CD4-positive, alpha-beta T cell (primary cell): ENCODE measurements around the gene FAM107B. TPM values are rescaled to one million over a fixed set of nuclear protein-coding genes. Genes with fewer than 3 reads are reported as not detected.

Experiments
- ATAC-seq: fragments of 200-7000 bp; cut with Tn5 transposase; one replicate; pipeline ENCODE4 v1.10.0; 2022; ENCODE audit warnings: mild to moderate bottlenecking; ENCODE audit not compliant: poor library complexity
- CTCF ChIA-PET: fragments of 350-600 bp; sonication (Branson Sonifier 250); formaldehyde crosslinking; loops from one replicate; lab custom pipeline; 2021; ENCODE audit warnings: antibody characterized with exemption, inconsistent platforms; lab: Charles Lee
- POLR2A ChIA-PET: fragments of 350-600 bp; sonication (Branson Sonifier 250); formaldehyde crosslinking; loops from one replicate; lab custom pipeline; 2021; ENCODE audit warnings: antibody characterized with exemption, inconsistent platforms; lab: Charles Lee
- DNase-seq, 14 experiments: peaks; one replicate each; pipeline ENCODE4 v3.0.0-alpha.2; 2013 to 2020; ENCODE audit warnings: mixed read lengths in 2 of 14
- H3K27ac ChIP-seq, 2 donors: one replicate each; pipeline versions ENCODE4 v1.5.1 to v1.7.0; 2013; ENCODE audit warnings: low read length in 2 of 2, low read depth in 1 of 2, mild to moderate bottlenecking in 1 of 2
- H3K27me3 ChIP-seq, 2 experiments: 1 replicate in 1 of 2; 2 replicates in 1 of 2; pipeline versions ENCODE4 v1.6.1 to v1.7.0; 2013; ENCODE audit warnings: low read length in 2 of 2, control low read depth in 1 of 2, mild to moderate bottlenecking in 1 of 2, moderate library complexity in 1 of 2; ENCODE audit not compliant: insufficient read depth in 2 of 2, control insufficient read depth in 1 of 2
- H3K36me3 ChIP-seq: one replicate; pipeline ENCODE4 v1.6.1; 2013; ENCODE audit warnings: low read length, control low read depth; ENCODE audit not compliant: insufficient read depth
- H3K4me1 ChIP-seq: one replicate; pipeline ENCODE4 v1.6.1; 2013; ENCODE audit warnings: low read length, control low read depth; ENCODE audit not compliant: insufficient read depth
- H3K4me3 ChIP-seq: one replicate; pipeline ENCODE4 v1.5.1; 2013; ENCODE audit warnings: mild to moderate bottlenecking, low read length, moderate library complexity
- H3K9me3 ChIP-seq, 2 experiments: 1 replicate in 1 of 2; 2 replicates in 1 of 2; pipeline versions ENCODE4 v1.6.1 to v1.7.0; 2013; ENCODE audit warnings: low read length in 2 of 2, mild to moderate bottlenecking in 2 of 2, control low read depth in 1 of 2, moderate library complexity in 1 of 2; ENCODE audit not compliant: control insufficient read depth in 1 of 2, insufficient read depth in 1 of 2
- H3K27ac Mint-ChIP-seq: one replicate; pipeline ENCODE4 v1.8.0; 2020; ENCODE audit warnings: mixed read lengths
- H3K27me3 Mint-ChIP-seq: one replicate; pipeline ENCODE4 v1.8.0; 2021; ENCODE audit warnings: mixed read lengths
- H3K36me3 Mint-ChIP-seq: one replicate; pipeline ENCODE4 v1.8.0; 2021; ENCODE audit warnings: low read depth, mixed read lengths
- H3K4me1 Mint-ChIP-seq: one replicate; pipeline ENCODE4 v1.8.0; 2021; ENCODE audit warnings: low read depth, mixed read lengths
- H3K4me3 Mint-ChIP-seq: one replicate; pipeline ENCODE4 v1.8.0; 2020; ENCODE audit warnings: mild to moderate bottlenecking, mixed read lengths
- H3K9me3 Mint-ChIP-seq: one replicate; pipeline ENCODE4 v1.8.0; 2020; ENCODE audit warnings: mixed read lengths
- intact Hi-C, 2 experiments: fragments of 100-400 bp; cut with DNase I in 1 of 2; cut with micrococcal nuclease in 1 of 2; formaldehyde crosslinking; loops; one replicate each; pipeline versions ENCODE4 v1.15.1 to v1.9.0; 2023 to 2025; cut with DNase I, micrococcal nuclease
- total RNA-seq, 174 experiments: library from RNA in 2 of 174; stranded (reverse) in 2 of 174; gene quantifications; one replicate each; pipeline ENCODE4 v1.2.3 and lab custom pipeline; 2021 to 2026
- TF ChIP-seq, protein P1 (sequence below): fragments of 200-600 bp; IDR thresholded peaks from one replicate; pipeline ENCODE4 v1.8.0; 2022; ENCODE audit warnings: antibody characterized with exemption, mild to moderate bottlenecking

Gene FAM107B
- total RNA-seq, 2 experiments from 2014 or later: 261 to 262 TPM

DNA sequence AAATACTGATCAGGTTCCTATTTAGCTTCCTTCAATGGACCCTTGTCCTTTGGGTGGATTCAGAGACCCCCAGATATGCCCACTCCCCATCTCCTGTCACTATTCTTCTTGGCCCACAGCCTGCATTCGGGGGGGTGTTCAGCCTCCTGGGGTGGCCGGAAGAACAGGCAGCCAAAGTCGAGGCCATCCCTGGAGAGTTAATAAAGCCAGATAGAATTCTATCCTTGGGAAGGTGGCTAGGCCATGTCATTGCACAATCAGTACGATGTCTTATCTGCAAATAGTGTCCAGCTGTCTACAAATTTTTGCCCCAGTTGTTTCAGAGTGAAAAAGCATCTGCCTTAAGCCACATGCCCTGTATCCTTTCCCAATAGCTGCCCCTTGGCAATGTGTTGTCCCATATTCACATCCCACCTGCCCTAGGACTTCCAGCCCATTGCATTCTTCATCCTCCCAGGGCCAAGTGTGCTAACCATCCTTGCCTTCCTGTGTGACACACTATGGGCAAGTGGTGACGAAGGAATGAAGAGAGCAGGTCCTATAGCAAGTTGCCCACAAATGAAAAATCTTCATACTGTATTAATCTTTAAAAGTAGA lies 9.9 kb upstream of the FAM107B start:
- no peaks in the 10 kb centered on the region for H3K27me3 Mint-ChIP-seq
- H3K27ac Mint-ChIP-seq: no peak overlapping the region
- no peak overlapping the region for H3K4me3 ChIP-seq
- ChIA-PET POLR2A (no interaction called here), CTCF (no interaction called here)
- peaks cover 4% of the 10 kb centered on the region for H3K4me1 ChIP-seq
- no peaks in the 10 kb centered on the region for H3K36me3 ChIP-seq
- H3K4me1 Mint-ChIP-seq: peaks cover 12% of the 10 kb centered on the region
- no peaks in the 10 kb centered on the region for H3K36me3 Mint-ChIP-seq
- intact Hi-C loops: no loop called here
- H3K27ac ChIP-seq: no peak overlapping the region
- peaks cover 0 to 6% of the 10 kb centered on the region in 2 experiments for H3K9me3 ChIP-seq
- peaks cover 3% of the 10 kb centered on the region for H3K9me3 Mint-ChIP-seq
- DNase-seq (no peak), ATAC-seq (no peak)
- TF ChIP-seq, protein P1, sequence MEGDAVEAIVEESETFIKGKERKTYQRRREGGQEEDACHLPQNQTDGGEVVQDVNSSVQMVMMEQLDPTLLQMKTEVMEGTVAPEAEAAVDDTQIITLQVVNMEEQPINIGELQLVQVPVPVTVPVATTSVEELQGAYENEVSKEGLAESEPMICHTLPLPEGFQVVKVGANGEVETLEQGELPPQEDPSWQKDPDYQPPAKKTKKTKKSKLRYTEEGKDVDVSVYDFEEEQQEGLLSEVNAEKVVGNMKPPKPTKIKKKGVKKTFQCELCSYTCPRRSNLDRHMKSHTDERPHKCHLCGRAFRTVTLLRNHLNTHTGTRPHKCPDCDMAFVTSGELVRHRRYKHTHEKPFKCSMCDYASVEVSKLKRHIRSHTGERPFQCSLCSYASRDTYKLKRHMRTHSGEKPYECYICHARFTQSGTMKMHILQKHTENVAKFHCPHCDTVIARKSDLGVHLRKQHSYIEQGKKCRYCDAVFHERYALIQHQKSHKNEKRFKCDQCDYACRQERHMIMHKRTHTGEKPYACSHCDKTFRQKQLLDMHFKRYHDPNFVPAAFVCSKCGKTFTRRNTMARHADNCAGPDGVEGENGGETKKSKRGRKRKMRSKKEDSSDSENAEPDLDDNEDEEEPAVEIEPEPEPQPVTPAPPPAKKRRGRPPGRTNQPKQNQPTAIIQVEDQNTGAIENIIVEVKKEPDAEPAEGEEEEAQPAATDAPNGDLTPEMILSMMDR: no peak
- peaks cover 0 to 2% of the 10 kb centered on the region in 2 experiments for H3K27me3 ChIP-seq
- H3K4me3 Mint-ChIP-seq: no peak overlapping the region

GRCh38 chr10:14782691-14783363 lies 8.1 kb upstream of the FAM107B start:
- TF ChIP-seq, protein P1: no peak
- Histone ChIP-seq H3K27me3 (no peaks in the 10 kb centered on the region), H3K27ac (no peak overlapping the region), H3K4me3 (no peak overlapping the region), H3K4me1 (peaks cover 4% of the 10 kb centered on the region), H3K36me3 (no peaks in the 10 kb centered on the region), H3K9me3 (peaks cover 0 to 6% of the 10 kb centered on the region in 2 experiments)
- Mint-ChIP-seq H3K9me3 (peaks cover 3% of the 10 kb centered on the region), H3K27me3 (no peaks in the 10 kb centered on the region), H3K4me1 (peaks cover 12% of the 10 kb centered on the region), H3K4me3 (no peak overlapping the region), H3K27ac (no peak overlapping the region), H3K36me3 (no peaks in the 10 kb centered on the region)
- ATAC-seq (no peak), DNase-seq (peak in 4 of 14 experiments; percentile 2 to 15 (median 6))
- POLR2A ChIA-PET: no interaction called here
- CTCF ChIA-PET: no interaction called here
- intact Hi-C loops: no loop called here

DNA sequence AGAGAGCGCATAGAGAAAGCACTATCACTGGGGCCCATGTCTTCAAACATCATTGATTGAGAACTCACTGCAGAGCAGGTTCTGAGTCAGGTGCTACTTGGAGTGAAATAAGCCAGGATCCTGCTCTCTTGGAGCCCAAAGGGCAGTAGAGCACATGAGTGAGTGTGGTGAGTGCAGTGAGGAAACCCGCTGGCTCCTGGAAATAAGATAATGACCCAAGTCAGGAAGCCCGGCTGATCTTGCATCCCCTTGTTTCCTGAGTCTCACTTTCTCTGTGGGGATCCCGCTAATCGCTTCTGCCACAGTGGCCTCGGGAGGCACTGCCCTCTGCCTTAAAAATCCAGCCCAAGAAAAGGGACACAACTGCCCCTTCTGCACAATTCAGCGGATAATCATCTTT lies 7.1 kb upstream of the FAM107B start:
- Histone ChIP-seq H3K27ac (no peak overlapping the region), H3K4me1 (peaks cover 4% of the 10 kb centered on the region), H3K9me3 (peaks cover 0 to 6% of the 10 kb centered on the region in 2 experiments), H3K27me3 (no peaks in the 10 kb centered on the region), H3K4me3 (no peak overlapping the region), H3K36me3 (no peaks in the 10 kb centered on the region)
- Mint-ChIP-seq H3K4me3 (no peak overlapping the region), H3K27ac (no peak overlapping the region), H3K9me3 (peaks cover 3% of the 10 kb centered on the region), H3K27me3 (no peaks in the 10 kb centered on the region), H3K4me1 (peaks cover 12% of the 10 kb centered on the region), H3K36me3 (no peaks in the 10 kb centered on the region)
- intact Hi-C loops: no loop called here
- TF ChIP-seq, protein P1: no peak
- DNase-seq: no peak
- POLR2A ChIA-PET: no interaction called here
- CTCF ChIA-PET: no interaction called here
- no peak for ATAC-seq
